Neural cell (in vitro differentiated cells): Measurements from ENCODE around the gene SH3BGRL. TPM values are rescaled to one million over a fixed set of nuclear protein-coding genes. Genes with fewer than 3 reads are reported as not detected.
A peak's percentile ranks its signal among the peaks of the same experiment; 100 is the strongest.

ENCODE experiments used
- H2AFZ ChIP-seq: fragments of 200-600, 300-800 bp; sonication (generic), shearing (Covaris generic); 2 replicates; pipeline ENCODE4 v1.6.0; 2014; ENCODE audit warnings: low read depth, mild to moderate bottlenecking, antibody characterized with exemption, low read length, moderate library complexity
- H3F3A ChIP-seq: fragments of 200-600 bp; shearing (Covaris generic); 2 replicates; pipeline ENCODE4 v1.6.1; 2016; ENCODE audit warnings: mild to moderate bottlenecking, moderate library complexity, mixed read lengths, antibody characterized with exemption, low read length; ENCODE audit not compliant: insufficient read depth, poor library complexity, severe bottlenecking
- H3K27ac ChIP-seq: fragments of 200-600, 300-800 bp; sonication (generic), shearing (Covaris generic); 2 replicates; pipeline ENCODE4 v1.5.1; 2014; ENCODE audit warnings: mild to moderate bottlenecking, low read length, moderate library complexity
- H3K27me3 ChIP-seq: fragments of 300-800, 200-600 bp; sonication (generic), shearing (Covaris generic); 2 replicates; pipeline ENCODE4 v1.6.0; 2014; ENCODE audit warnings: mild to moderate bottlenecking, low read depth, low read length, moderate library complexity; ENCODE audit not compliant: insufficient read depth
- H3K36me3 ChIP-seq: fragments of 300-800, 200-600 bp; sonication (generic), shearing (Covaris generic); 2 replicates; pipeline ENCODE4 v1.5.1; 2014; ENCODE audit warnings: mild to moderate bottlenecking, antibody characterized with exemption, low read length, moderate library complexity; ENCODE audit not compliant: insufficient read depth
- H3K4me2 ChIP-seq: fragments of 300-800, 200-600 bp; sonication (generic), shearing (Covaris generic); 2 replicates; pipeline ENCODE4 v1.6.0; 2014; ENCODE audit warnings: mild to moderate bottlenecking, low read length
- H3K4me3 ChIP-seq: fragments of 300-800, 200-600 bp; sonication (generic), shearing (Covaris generic); 2 replicates; pipeline ENCODE4 v1.5.1; 2014; ENCODE audit warnings: mild to moderate bottlenecking, low read length, moderate library complexity
- H3K79me2 ChIP-seq: fragments of 200-600 bp; shearing (Covaris generic); replicated peaks from 2 replicates; pipeline ENCODE4 v1.6.0; 2014; ENCODE audit warnings: mild to moderate bottlenecking, low read length, moderate library complexity; ENCODE audit not compliant: insufficient read depth
- H3K9ac ChIP-seq: fragments of 300-800, 200-600 bp; sonication (generic), shearing (Covaris generic); 2 replicates; pipeline ENCODE4 v1.6.1; 2016; ENCODE audit warnings: mild to moderate bottlenecking, low read length, mixed read lengths
- H3K9me2 ChIP-seq: fragments of 200-600 bp; shearing (Covaris generic); 2 replicates; pipeline ENCODE4 v1.6.1; 2016; ENCODE audit warnings: mild to moderate bottlenecking, low read length, mixed read lengths; ENCODE audit not compliant: insufficient read depth
- H3K9me3 ChIP-seq: fragments of 200-600, 300-800 bp; sonication (generic), shearing (Covaris generic); 2 replicates; pipeline ENCODE4 v1.6.1; 2016; ENCODE audit warnings: mild to moderate bottlenecking, mixed run types, low read length, moderate library complexity, mixed read lengths
- H4K20me1 ChIP-seq: fragments of 200-600 bp; shearing (Covaris generic); 2 replicates; pipeline ENCODE4 v1.6.1; 2016; ENCODE audit warnings: mild to moderate bottlenecking, mixed run types; ENCODE audit not compliant: insufficient read depth
- CTCF ChIP-seq: fragments of 450-650 bp; IDR thresholded peaks from 2 replicates; pipeline ENCODE4 v1.5.1; 2014; ENCODE audit warnings: antibody characterized with exemption, mild to moderate bottlenecking, moderate library complexity; ENCODE audit not compliant: poor library complexity, severe bottlenecking
- EP300 ChIP-seq: fragments of 450-650 bp; conservative IDR thresholded peaks from 2 replicates; pipeline ENCODE4 v1.6.1; 2014; ENCODE audit warnings: antibody characterized with exemption, mild to moderate bottlenecking, moderate library complexity; ENCODE audit not compliant: poor library complexity, severe bottlenecking
- MXI1 ChIP-seq: fragments of 450-650 bp; conservative IDR thresholded peaks from 2 replicates; pipeline ENCODE4 v1.6.1; 2014; ENCODE audit warnings: antibody characterized with exemption, mild to moderate bottlenecking; ENCODE audit not compliant: poor library complexity, severe bottlenecking
- POLR2AphosphoS5 ChIP-seq: IDR thresholded peaks from 2 replicates; pipeline ENCODE4 v1.6.1; 2012
- RAD21 ChIP-seq: fragments of 450-650 bp; conservative IDR thresholded peaks from 2 replicates; pipeline ENCODE4 v1.6.1; 2014; ENCODE audit warnings: antibody characterized with exemption, mild to moderate bottlenecking, moderate library complexity
- SMC3 ChIP-seq: fragments of 450-650 bp; conservative IDR thresholded peaks from 2 replicates; pipeline ENCODE4 v1.6.1; 2014; ENCODE audit warnings: antibody characterized with exemption, mild to moderate bottlenecking, moderate library complexity; ENCODE audit not compliant: poor library complexity
- TAF1 ChIP-seq: IDR thresholded peaks from 2 replicates; pipeline ENCODE4 v1.6.1; 2012; ENCODE audit warnings: low read depth
- polyA plus RNA-seq: library from polyadenylated mRNA; depleted of rRNA; stranded (reverse); fragments of >200 nt; gene quantifications from 2 replicates; pipeline ENCODE4 v1.2.3, GENCODE V29; 2014

The SH3BGRL gene
- polyA plus RNA-seq, 1 donor from 2014 or later, result 120 TPM

- H3K4me3 ChIP-seq, result peak overlapping the region; percentile 75
- no peaks in the 10 kb centered on the region for H3F3A ChIP-seq
- H3K9me3 ChIP-seq, result no peaks in the 10 kb centered on the region
- H3K4me2 ChIP-seq, result peak overlapping the region; percentile 68
- no peaks in the 10 kb centered on the region for H3K9me2 ChIP-seq
- H3K9ac ChIP-seq, result peak overlapping the region; percentile 73
- H2AFZ ChIP-seq, result peak overlapping the region; percentile 73
- H3K36me3 ChIP-seq, result no peaks in the 10 kb centered on the region
- no peaks in the 10 kb centered on the region for H3K27me3 ChIP-seq
- H3K27ac ChIP-seq, result peak overlapping the region; percentile 75
- no peaks in the 10 kb centered on the region for H4K20me1 ChIP-seq
- H3K79me2 ChIP-seq, result peaks cover 20% of the 10 kb centered on the region
- TF ChIP-seq TAF1 (no peak), EP300 (no peak), SMC3 (no peak), CTCF (no peak), MXI1 (no peak), RAD21 (no peak), POLR2AphosphoS5 (no peak)
Observed at GRCh38 chrX:81202456-81202819, 536 bp downstream of the SH3BGRL start.

GRCh38 chrX:81202943-81203342 is 1.0 kb downstream of the SH3BGRL start:
- no peaks in the 10 kb centered on the region for H3K27me3 ChIP-seq
- H3K4me2 ChIP-seq, result peak overlapping the region; percentile 68
- peak overlapping the region; percentile 2 for H2AFZ ChIP-seq
- H3K9me3 ChIP-seq, result no peaks in the 10 kb centered on the region
- H3K9ac ChIP-seq, result peak overlapping the region; percentile 73
- H3K79me2 ChIP-seq, result peaks cover 20% of the 10 kb centered on the region
- no peak for TF ChIP-seq SMC3
- H3F3A ChIP-seq, result no peaks in the 10 kb centered on the region
- no peaks in the 10 kb centered on the region for H4K20me1 ChIP-seq
- H3K4me3 ChIP-seq, result peak overlapping the region; percentile 75
- no peaks in the 10 kb centered on the region for H3K9me2 ChIP-seq
- no peak overlapping the region for H3K27ac ChIP-seq
- no peaks in the 10 kb centered on the region for H3K36me3 ChIP-seq

- H4K20me1 ChIP-seq, result no peaks in the 10 kb centered on the region
- H3K27me3 ChIP-seq, result no peaks in the 10 kb centered on the region
- no peaks in the 10 kb centered on the region for H3K9me2 ChIP-seq
- H2AFZ ChIP-seq, result no peak overlapping the region
- no peaks in the 10 kb centered on the region for H3K36me3 ChIP-seq
- H3K27ac ChIP-seq, result no peak overlapping the region
- no peak for TF ChIP-seq EP300
- TF ChIP-seq CTCF, result no peak
- no peak for TF ChIP-seq MXI1
- H3K9ac ChIP-seq, result no peak overlapping the region
- H3K4me3 ChIP-seq, result no peak overlapping the region
- H3K9me3 ChIP-seq, result no peaks in the 10 kb centered on the region
- H3K79me2 ChIP-seq, result peaks cover 20% of the 10 kb centered on the region
- no peaks in the 10 kb centered on the region for H3F3A ChIP-seq
- no peak overlapping the region for H3K4me2 ChIP-seq
Observed at GRCh38 chrX:81205551-81205950, 3.6 kb downstream of the SH3BGRL start.
